Activated T-helper 9 cell treated with anti-CD3 and anti-CD28 coated beads, Interleukin-2, amount 50 U/mL, for 16 hours (primary cell): ENCODE measurements around the gene OR8D2.
"Not testable (repeated sequence)": the region's sequence is repeated elsewhere in the genome, so short reads cannot be mapped to it uniquely, and the experiment has no call there.

Source experiments
- DNase-seq: peaks from one replicate; pipeline ENCODE4 v3.0.0-alpha.2; 2020; ENCODE audit warnings: low read depth

The OR8D2 gene

GRCh38 chr11:124285610-124286344, 34.2 kb downstream of the OR8D2 start:
- DNase-seq = no peak

GRCh38 chr11:124278261-124278660, 41.7 kb downstream of the OR8D2 start:
- DNase-seq = no peak

GRCh38 chr11:124277804-124278203, 42.2 kb downstream of the OR8D2 start:
- DNase-seq = no peak

GRCh38 chr11:124277207-124277606, 42.8 kb downstream of the OR8D2 start:
- DNase-seq = no peak

GRCh38 chr11:124276081-124276480, 43.9 kb downstream of the OR8D2 start:
- DNase-seq = no peak

- no peak for DNase-seq
These were observed 46.0 kb downstream of the OR8D2 start for GRCh38 chr11:124274000-124274399.

GRCh38 chr11:124270886-124271285, 49.1 kb downstream of the OR8D2 start:
- not testable (repeated sequence) for DNase-seq
